SK-N-SH (cell line): ENCODE measurements around the gene GATAD2B.

Experiments
- CTCF ChIP-seq: fragments of 200-600 bp; sonication (generic); IDR thresholded peaks from 2 replicates; pipeline ENCODE4 v1.6.1; 2017; ENCODE audit warnings: antibody characterized with exemption, mild to moderate bottlenecking, moderate library complexity
- ELF1 ChIP-seq: IDR thresholded peaks from 2 replicates; pipeline ENCODE4 v1.4.0; 2012
- EP300 ChIP-seq, 2 experiments: IDR thresholded peaks; 2 replicates each; pipeline versions ENCODE4 v1.4.0 to v1.6.1; 2012; ENCODE audit warnings: borderline replicate concordance in 1 of 2, low read depth in 1 of 2, low read length in 1 of 2
- FOXM1 ChIP-seq: IDR thresholded peaks from 2 replicates; pipeline ENCODE4 v1.4.0; 2012; ENCODE audit warnings: low read depth, mild to moderate bottlenecking
- GABPA ChIP-seq: IDR thresholded peaks from 2 replicates; pipeline ENCODE4 v1.4.0; 2012; ENCODE audit warnings: low read depth, mild to moderate bottlenecking
- GATA2 ChIP-seq: sonication (generic); formaldehyde crosslinking; IDR thresholded peaks from 2 replicates; pipeline ENCODE4 v1.5.0; 2020; ENCODE audit warnings: mild to moderate bottlenecking, missing genetic modification reagents
- NFIC ChIP-seq: IDR thresholded peaks from 2 replicates; pipeline ENCODE4 v1.4.0; 2012; ENCODE audit warnings: borderline replicate concordance
- NRF1 ChIP-seq: IDR thresholded peaks from 2 replicates; pipeline ENCODE4 v1.6.1; 2012; ENCODE audit warnings: low read depth, mild to moderate bottlenecking, low read length
- PBX3 ChIP-seq: IDR thresholded peaks from 2 replicates; pipeline ENCODE4; 2012
- POLR2AphosphoS5 ChIP-seq: IDR thresholded peaks from 2 replicates; pipeline ENCODE4 v1.6.1; 2012; ENCODE audit warnings: low read depth, low read length
- REST ChIP-seq: IDR thresholded peaks from 2 replicates; pipeline ENCODE4 v1.6.1; 2012; ENCODE audit warnings: mild to moderate bottlenecking, low read depth, low read length, moderate library complexity
- SMC3 ChIP-seq: IDR thresholded peaks from 2 replicates; pipeline ENCODE4 v1.6.1; 2012; ENCODE audit warnings: low read depth, low read length, improper control_type of control experiment
- TAF1 ChIP-seq: IDR thresholded peaks from 2 replicates; pipeline ENCODE4 v1.6.1; 2012; ENCODE audit warnings: low read depth, mild to moderate bottlenecking, low read length, moderate library complexity, borderline replicate concordance

- TF ChIP-seq CTCF (no peak), GATA2 (CRISPR knock-in tag) (no peak), POLR2AphosphoS5 (no peak), REST (no peak), EP300 (IDR thresholded peaks at IDR 0.05; ENCODE audit: borderline replicate concordance in 1 of 2, low read depth in 1 of 2, low read length in 1 of 2) (no peak), GABPA (no peak), PBX3 (no peak), NFIC (no peak), SMC3 (no peak), NRF1 (no peak), TAF1 (no peak), FOXM1 (no peak), ELF1 (no peak)
Observed at GRCh38 chr1:153831026-153831425, 91.7 kb downstream of the GATAD2B start.
